Loucy (cell line): ENCODE results near the gene STARD13.

ENCODE experiments used
- H2AFZ ChIP-seq: fragments of 200-600 bp; sonication (generic); 2 replicates; pipeline ENCODE4 v1.6.0; 2016; ENCODE audit warnings: antibody characterized with exemption, mild to moderate bottlenecking, low read length, moderate library complexity
- H3F3A ChIP-seq: fragments of 200-600 bp; 2 replicates; pipeline ENCODE4 v1.6.0; 2016; ENCODE audit warnings: antibody characterized with exemption, low read depth, mild to moderate bottlenecking
- H3K27me3 ChIP-seq: fragments of 200-600 bp; sonication (generic); 2 replicates; pipeline ENCODE4 v1.6.1; 2014; ENCODE audit warnings: low read length, mild to moderate bottlenecking; ENCODE audit not compliant: insufficient read depth, poor library complexity, severe bottlenecking
- H3K36me3 ChIP-seq: fragments of 200-600 bp; sonication (generic); 2 replicates; pipeline ENCODE4 v1.6.1; 2016; ENCODE audit warnings: low read length; ENCODE audit not compliant: insufficient read depth
- H3K4me1 ChIP-seq: fragments of 200-600 bp; sonication (generic); 2 replicates; pipeline ENCODE4 v1.5.1; 2014; ENCODE audit warnings: low read length, mild to moderate bottlenecking; ENCODE audit not compliant: insufficient read depth, poor library complexity, severe bottlenecking
- H3K4me2 ChIP-seq: fragments of 200-600 bp; sonication (generic); 2 replicates; pipeline ENCODE4 v1.6.0; 2014; ENCODE audit warnings: antibody characterized with exemption, low read length, low read depth, mild to moderate bottlenecking; ENCODE audit not compliant: poor library complexity, severe bottlenecking
- H3K4me3 ChIP-seq: fragments of 200-600 bp; sonication (generic); 2 replicates; pipeline ENCODE4 v1.5.1; 2014; ENCODE audit warnings: low read length, mild to moderate bottlenecking, mixed read lengths; ENCODE audit not compliant: poor library complexity, severe bottlenecking
- H3K79me2 ChIP-seq: fragments of 200-600 bp; sonication (generic); 2 replicates; pipeline ENCODE4 v1.6.1; 2014; ENCODE audit warnings: low read length; ENCODE audit not compliant: insufficient read depth
- H3K9ac ChIP-seq: fragments of 200-600 bp; sonication (generic); 2 replicates; pipeline ENCODE4 v1.6.0; 2014; ENCODE audit warnings: mild to moderate bottlenecking, low read depth, low read length, moderate library complexity; ENCODE audit not compliant: poor library complexity, severe bottlenecking
- H3K9me2 ChIP-seq: fragments of 200-600 bp; sonication (generic); replicated peaks from 2 replicates; pipeline ENCODE4 v1.6.1; 2016; ENCODE audit warnings: low read depth, low read length, mixed read lengths
- H3K9me3 ChIP-seq: fragments of 200-600 bp; sonication (generic); 2 replicates; pipeline ENCODE4 v1.6.1; 2014; ENCODE audit warnings: mild to moderate bottlenecking, antibody characterized with exemption, low read length, low read depth; ENCODE audit not compliant: insufficient read depth
- H4K20me1 ChIP-seq: fragments of 200-600 bp; sonication (generic); 2 replicates; pipeline ENCODE4 v1.6.0; 2014; ENCODE audit warnings: antibody characterized with exemption, low read length, mild to moderate bottlenecking; ENCODE audit not compliant: insufficient read depth, poor library complexity, severe bottlenecking
- CTCF ChIP-seq: fragments of 200-600 bp; sonication (generic); conservative IDR thresholded peaks from 2 replicates; pipeline ENCODE4 v1.5.1; 2014; ENCODE audit warnings: mild to moderate bottlenecking, antibody characterized with exemption, low read length
- EZH2phosphoT487 ChIP-seq: fragments of 200-600 bp; IDR thresholded peaks from 2 replicates; pipeline ENCODE4 v1.6.1; 2018; ENCODE audit warnings: antibody characterized with exemption, mild to moderate bottlenecking, moderate library complexity, borderline replicate concordance

The STARD13 gene

DNA sequence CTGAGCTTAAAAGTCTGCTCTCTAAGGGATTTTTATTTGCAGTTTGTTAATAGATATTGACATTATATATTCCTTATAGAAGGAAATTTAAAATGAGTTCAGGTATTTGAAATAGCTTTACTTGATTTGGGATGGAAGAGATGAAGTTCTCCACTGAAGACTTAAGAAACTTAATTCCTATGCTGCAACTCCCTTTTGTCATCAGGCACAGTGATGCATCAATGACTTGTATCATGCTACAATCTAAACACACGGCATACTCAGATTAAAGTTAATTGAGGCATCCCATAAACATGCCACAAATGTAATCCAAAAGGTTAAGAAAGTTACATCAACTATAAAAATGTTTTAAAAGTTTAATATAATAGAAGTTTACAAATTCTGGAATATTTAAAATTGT, 109.0 kb downstream of the STARD13 start:
- no peak overlapping the region for H3K9ac ChIP-seq

DNA sequence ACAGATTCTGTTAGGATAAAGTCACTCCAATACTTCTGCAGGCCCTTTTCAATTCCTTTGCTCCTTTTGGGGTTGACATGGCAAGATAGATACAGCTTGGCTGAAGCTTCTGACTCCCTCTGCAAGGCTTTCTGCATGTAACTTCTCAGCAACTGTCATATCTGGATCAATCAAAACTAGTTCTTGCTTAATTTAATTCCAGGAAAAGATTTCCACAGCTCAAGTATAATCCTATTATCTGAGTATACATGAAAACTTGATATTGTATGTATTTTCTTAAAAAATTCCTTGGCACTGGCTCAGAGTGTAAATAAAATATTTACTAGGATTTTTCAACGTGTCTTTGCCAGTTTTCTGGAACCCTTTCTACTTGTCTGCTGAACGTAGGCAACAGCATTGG, 109.6 kb downstream of the STARD13 start:
- H3K36me3 ChIP-seq: no peaks in the 10 kb centered on the region
- no peaks in the 10 kb centered on the region for H3K27me3 ChIP-seq
- no peak overlapping the region for H2AFZ ChIP-seq
- no peaks in the 10 kb centered on the region for H3K79me2 ChIP-seq
- TF ChIP-seq EZH2phosphoT487: no peak
- TF ChIP-seq CTCF: no peak
- no peaks in the 10 kb centered on the region for H3K4me1 ChIP-seq
- no peak overlapping the region for H3K4me2 ChIP-seq
- no peaks in the 10 kb centered on the region for H3F3A ChIP-seq
- H3K9ac ChIP-seq: no peak overlapping the region
- no peaks in the 10 kb centered on the region for H3K9me2 ChIP-seq
- H3K9me3 ChIP-seq: no peaks in the 10 kb centered on the region
- no peaks in the 10 kb centered on the region for H4K20me1 ChIP-seq
- no peak overlapping the region for H3K4me3 ChIP-seq

More for the DNA sequence above, 109.0 kb downstream of the STARD13 start:
- TF ChIP-seq CTCF (no peak), EZH2phosphoT487 (no peak)
- Histone ChIP-seq H4K20me1 (no peaks in the 10 kb centered on the region), H3K4me1 (no peaks in the 10 kb centered on the region), H3K4me2 (no peak overlapping the region), H3K36me3 (no peaks in the 10 kb centered on the region), H2AFZ (no peak overlapping the region), H3K79me2 (no peaks in the 10 kb centered on the region), H3K4me3 (no peak overlapping the region), H3K9me3 (no peaks in the 10 kb centered on the region), H3K9me2 (no peaks in the 10 kb centered on the region), H3F3A (no peaks in the 10 kb centered on the region), H3K27me3 (no peaks in the 10 kb centered on the region)

DNA sequence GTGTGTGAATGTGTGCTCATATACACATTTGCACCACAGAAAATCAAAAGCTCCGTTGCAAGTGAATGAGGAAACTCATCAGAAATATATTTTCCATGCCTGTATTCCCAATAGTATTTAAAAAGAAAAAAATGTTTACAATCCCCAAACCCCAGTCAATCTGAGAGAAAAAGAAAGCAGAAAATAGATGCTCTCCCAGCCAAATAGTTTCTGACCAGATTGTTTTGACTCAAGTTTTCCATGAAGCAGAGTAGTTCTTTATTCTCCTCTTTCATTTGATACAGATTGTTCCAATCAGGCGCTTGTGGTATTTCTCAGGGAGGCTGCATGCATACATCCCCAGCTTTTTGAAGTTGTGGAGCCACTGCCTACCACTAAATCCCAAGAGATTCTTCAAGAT, 110.6 kb downstream of the STARD13 start:
- Histone ChIP-seq H3K9me2 (no peaks in the 10 kb centered on the region), H3K36me3 (no peaks in the 10 kb centered on the region), H3K27me3 (no peaks in the 10 kb centered on the region), H2AFZ (no peak overlapping the region), H3K79me2 (no peaks in the 10 kb centered on the region), H3K4me1 (no peaks in the 10 kb centered on the region), H3K4me2 (no peak overlapping the region), H3F3A (no peaks in the 10 kb centered on the region), H3K4me3 (no peak overlapping the region), H3K9ac (no peak overlapping the region), H4K20me1 (no peaks in the 10 kb centered on the region), H3K9me3 (no peaks in the 10 kb centered on the region)
- no peak for TF ChIP-seq CTCF
- TF ChIP-seq EZH2phosphoT487: no peak
